ENCODE measurements around the gene VPS35.

The VPS35 gene

GRCh38 chr16:46620266-46621005, 68.5 kb downstream of the VPS35 start:
- peak overlapping the region; percentile 94 for H3K4me3 ChIP-seq (ENCODE audit: low read depth, low read length)

GRCh38 chr16:46618516-46618915, 70.5 kb downstream of the VPS35 start:
- H3K4me3 ChIP-seq (ENCODE audit: low read depth, low read length) = no peak overlapping the region

- H3K4me3 ChIP-seq (ENCODE audit: low read depth, low read length) = no peak overlapping the region
Observed at GRCh38 chr16:46614006-46614405, 75.0 kb downstream of the VPS35 start.

GRCh38 chr16:46613352-46613751, 75.6 kb downstream of the VPS35 start:
- H3K4me3 ChIP-seq (ENCODE audit: low read depth, low read length) = no peak overlapping the region

GRCh38 chr16:46612121-46612520, 76.9 kb downstream of the VPS35 start:
- H3K4me3 ChIP-seq (ENCODE audit: low read depth, low read length) = no peak overlapping the region

- no peak overlapping the region for H3K4me3 ChIP-seq (ENCODE audit: low read depth, low read length)
Observed at GRCh38 chr16:46607529-46607928, 81.4 kb downstream of the VPS35 start.

GRCh38 chr16:46606231-46606630, 82.7 kb downstream of the VPS35 start:
- no peak overlapping the region for H3K4me3 ChIP-seq (ENCODE audit: low read depth, low read length)

Measured in iPS-11a (cell line).